DOHH2 (cell line): ENCODE measurements around the gene FZD8.

Experiments
- EZH2phosphoT487 ChIP-seq: fragments of 200-600 bp; sonication (generic); IDR thresholded peaks from 2 replicates; pipeline ENCODE4 v1.6.1; 2017; ENCODE audit warnings: borderline replicate concordance, mild to moderate bottlenecking, antibody characterized with exemption, low read length, moderate library complexity, mixed read lengths
- TF ChIP-seq, protein P1 (sequence below): fragments of 200-600 bp; sonication (generic); IDR thresholded peaks from one replicate; pipeline ENCODE4 v1.5.1; 2014; ENCODE audit warnings: antibody characterized with exemption, mild to moderate bottlenecking, low read depth, low read length; ENCODE audit not compliant: poor library complexity, severe bottlenecking

DNA sequence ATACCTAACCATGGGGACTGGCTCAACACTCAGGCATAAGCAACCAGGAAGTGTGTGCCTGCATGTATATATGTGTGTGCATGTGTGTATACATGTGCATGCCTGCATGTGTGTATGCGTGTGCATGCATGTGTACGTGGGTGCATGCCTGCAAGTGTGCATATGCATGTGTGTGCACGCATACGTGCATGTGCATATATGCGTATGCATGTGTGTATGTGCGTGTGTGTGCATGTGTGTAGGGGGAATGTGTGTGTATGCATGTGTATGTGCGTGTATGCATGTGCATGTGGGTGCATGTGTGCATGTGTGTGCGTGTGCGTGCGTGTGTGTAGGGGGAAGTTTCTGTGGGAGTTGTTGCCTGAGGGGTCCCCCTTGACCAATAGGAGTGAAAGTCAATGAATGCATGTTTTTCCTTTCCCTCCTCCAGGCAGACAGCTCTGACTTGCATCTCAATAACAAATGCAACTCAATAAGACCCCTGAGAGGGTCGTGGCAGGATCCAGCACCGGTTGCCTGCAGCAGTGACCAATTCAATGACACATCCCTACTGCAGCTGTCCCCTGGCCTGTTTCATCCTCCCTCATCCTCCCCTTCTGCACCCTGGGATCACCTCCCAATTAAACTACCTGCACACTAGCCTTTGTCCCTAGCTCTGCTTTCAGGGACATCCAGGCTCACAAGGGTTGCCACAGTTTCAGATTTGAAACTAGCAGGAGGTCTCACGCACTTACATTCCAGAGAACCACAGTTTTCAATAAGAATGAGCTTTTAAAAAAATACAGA is 27.0 kb upstream of the FZD8 start:
- TF ChIP-seq, protein P1, sequence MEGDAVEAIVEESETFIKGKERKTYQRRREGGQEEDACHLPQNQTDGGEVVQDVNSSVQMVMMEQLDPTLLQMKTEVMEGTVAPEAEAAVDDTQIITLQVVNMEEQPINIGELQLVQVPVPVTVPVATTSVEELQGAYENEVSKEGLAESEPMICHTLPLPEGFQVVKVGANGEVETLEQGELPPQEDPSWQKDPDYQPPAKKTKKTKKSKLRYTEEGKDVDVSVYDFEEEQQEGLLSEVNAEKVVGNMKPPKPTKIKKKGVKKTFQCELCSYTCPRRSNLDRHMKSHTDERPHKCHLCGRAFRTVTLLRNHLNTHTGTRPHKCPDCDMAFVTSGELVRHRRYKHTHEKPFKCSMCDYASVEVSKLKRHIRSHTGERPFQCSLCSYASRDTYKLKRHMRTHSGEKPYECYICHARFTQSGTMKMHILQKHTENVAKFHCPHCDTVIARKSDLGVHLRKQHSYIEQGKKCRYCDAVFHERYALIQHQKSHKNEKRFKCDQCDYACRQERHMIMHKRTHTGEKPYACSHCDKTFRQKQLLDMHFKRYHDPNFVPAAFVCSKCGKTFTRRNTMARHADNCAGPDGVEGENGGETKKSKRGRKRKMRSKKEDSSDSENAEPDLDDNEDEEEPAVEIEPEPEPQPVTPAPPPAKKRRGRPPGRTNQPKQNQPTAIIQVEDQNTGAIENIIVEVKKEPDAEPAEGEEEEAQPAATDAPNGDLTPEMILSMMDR = no peak
- no peak for TF ChIP-seq EZH2phosphoT487
